Fibroblast of lung (primary cell): ENCODE measurements around the gene PTS. TPM values are rescaled to one million over a fixed set of nuclear protein-coding genes. Genes with fewer than 3 reads are reported as not detected.
A peak's percentile ranks its signal among the peaks of the same experiment; 100 is the strongest.

Experiments used
- DNase-seq, 2 donors: peaks; one replicate each; pipeline versions ENCODE4 v3.0.0 to v3.0.0-alpha.2; 2010; ENCODE audit warnings: low read depth in 2 of 2
- H2AFZ ChIP-seq: 2 replicates; pipeline ENCODE4 v1.5.1; 2012; ENCODE audit warnings: low read length, control low read depth, inconsistent platforms
- H3K27ac ChIP-seq: 2 replicates; pipeline ENCODE4 v1.5.1; 2011; ENCODE audit warnings: low read length, control low read depth; ENCODE audit not compliant: insufficient read depth
- H3K27me3 ChIP-seq: 2 replicates; pipeline ENCODE4 v1.5.1; 2011; ENCODE audit warnings: mild to moderate bottlenecking, low read length; ENCODE audit not compliant: control insufficient read depth, insufficient read depth
- H3K36me3 ChIP-seq: 2 replicates; pipeline ENCODE4 v1.5.1; 2011; ENCODE audit warnings: low read length; ENCODE audit not compliant: control insufficient read depth, insufficient read depth
- H3K4me1 ChIP-seq: 2 replicates; pipeline ENCODE4 v1.5.1; 2011; ENCODE audit warnings: low read length; ENCODE audit not compliant: control insufficient read depth, insufficient read depth; ENCODE audit errors: extremely low read depth
- H3K4me2 ChIP-seq: 2 replicates; pipeline ENCODE4 v1.5.1; 2011; ENCODE audit warnings: low read length, control low read depth; ENCODE audit not compliant: insufficient read depth; ENCODE audit errors: extremely low read depth
- H3K4me3 ChIP-seq, 4 experiments: fragments of 200-600 bp in 1 of 4; sonication (generic) in 1 of 4; replicated peaks in 1 of 4; 2 replicates each; pipeline ENCODE4 v1.5.1; 2011 to 2016; ENCODE audit warnings: low read length in 4 of 4, low read depth in 3 of 4, mild to moderate bottlenecking in 3 of 4, control low read depth in 2 of 4, inconsistent platforms in 1 of 4, mixed read lengths in 1 of 4; ENCODE audit not compliant: insufficient read depth in 1 of 4; ENCODE audit errors: control extremely low read depth in 1 of 4
- H3K79me2 ChIP-seq: 2 replicates; pipeline ENCODE4 v1.5.1; 2012; ENCODE audit warnings: mild to moderate bottlenecking, low read length, inconsistent platforms; ENCODE audit not compliant: control insufficient read depth, insufficient read depth
- H3K9ac ChIP-seq: 2 replicates; pipeline ENCODE4 v1.5.1; 2011; ENCODE audit warnings: mild to moderate bottlenecking, low read length, control low read depth; ENCODE audit not compliant: insufficient read depth
- H3K9me3 ChIP-seq: 2 replicates; pipeline ENCODE4 v1.5.1; 2012; ENCODE audit warnings: low read depth, low read length; ENCODE audit not compliant: control insufficient read depth, insufficient read depth
- H4K20me1 ChIP-seq: 2 replicates; pipeline ENCODE4 v1.5.1; 2011; ENCODE audit warnings: low read length; ENCODE audit not compliant: control insufficient read depth, insufficient read depth; ENCODE audit errors: extremely low read depth
- CTCF ChIP-seq, 2 donors: IDR thresholded peaks in 1 of 2; conservative IDR thresholded peaks in 1 of 2; 1 replicate in 1 of 2; 2 replicates in 1 of 2; pipeline ENCODE4 v1.5.1; 2011 to 2012; ENCODE audit warnings: low read length in 2 of 2, control low read depth in 1 of 2, inconsistent platforms in 1 of 2, low read depth in 1 of 2, mild to moderate bottlenecking in 1 of 2
- EZH2 ChIP-seq: IDR thresholded peaks from 2 replicates; pipeline ENCODE4 v1.5.1; 2012; ENCODE audit warnings: low read length, control low read depth, mild to moderate bottlenecking; ENCODE audit errors: missing control alignments
- polyA plus RNA-seq, 2 donors: library from polyadenylated mRNA; depleted of rRNA in 1 of 2; stranded (reverse) in 1 of 2; unstranded in 1 of 2; fragments of >200 nt; gene quantifications; 2 replicates each; pipeline ENCODE4 v1.2.1, GENCODE V29; 2011 to 2012; ENCODE audit warnings: missing spikeins in 1 of 2
- total RNA-seq: library from RNA; depleted of rRNA; stranded (reverse); fragments of >200 nt; gene quantifications from 2 replicates; pipeline ENCODE4 v1.2.1, GENCODE V29; 2014

The PTS gene
- total and polyA plus RNA-seq, 2 donors (not counting 1 experiment from before 2014, with no cell fraction given): 47.4 to 69.0 TPM

- no peaks in the 10 kb centered on the region for H3K27me3 ChIP-seq
- no peaks in the 10 kb centered on the region for H3K9me3 ChIP-seq
- no peaks in the 10 kb centered on the region for H3K36me3 ChIP-seq
- H3K79me2 ChIP-seq: no peaks in the 10 kb centered on the region
- no peak overlapping the region for H3K9ac ChIP-seq
- no peak for TF ChIP-seq EZH2
- no peak for TF ChIP-seq CTCF (conservative IDR thresholded peaks at IDR 0.05 in 1 of 2, IDR thresholded peaks at IDR 0.05 in 1 of 2; ENCODE audit: low read depth in 1 of 2, low read length in 2 of 2)
- H3K4me1 ChIP-seq: no peaks in the 10 kb centered on the region
- H2AFZ ChIP-seq: no peak overlapping the region
- H3K4me2 ChIP-seq: no peak overlapping the region
- H3K27ac ChIP-seq: no peak overlapping the region
- H4K20me1 ChIP-seq: no peaks in the 10 kb centered on the region
- peak in 1 of 2 donors; percentile 42 for DNase-seq
- H3K4me3 ChIP-seq: no peak overlapping the region
Observed at GRCh38 chr11:112267188-112267591, 41.0 kb downstream of the PTS start.

DNA sequence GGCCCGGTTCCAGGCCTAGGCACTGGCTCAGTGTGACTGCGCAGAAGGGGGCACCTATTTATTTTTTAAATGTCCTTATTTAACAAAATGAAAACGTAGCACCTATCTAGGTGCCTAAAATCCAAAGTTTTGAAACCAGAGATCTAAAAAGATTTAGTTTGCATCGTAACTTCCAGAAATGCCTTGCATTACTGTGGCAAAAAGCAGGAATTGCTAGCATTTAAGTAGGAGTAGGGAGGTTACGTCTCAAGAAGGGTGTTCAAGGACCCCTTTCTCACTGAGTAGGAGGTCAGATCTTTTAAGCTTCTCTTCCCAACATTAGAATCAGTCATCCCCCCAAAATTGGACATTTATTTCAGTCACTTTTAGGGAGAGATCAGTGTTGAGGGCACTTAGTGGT lies 42.2 kb downstream of the PTS start:
- no peak overlapping the region for H3K4me2 ChIP-seq
- H3K4me1 ChIP-seq: no peaks in the 10 kb centered on the region
- no peak overlapping the region for H3K9ac ChIP-seq
- H3K36me3 ChIP-seq: no peaks in the 10 kb centered on the region
- no peaks in the 10 kb centered on the region for H3K9me3 ChIP-seq
- H3K27me3 ChIP-seq: no peaks in the 10 kb centered on the region
- H3K79me2 ChIP-seq: no peaks in the 10 kb centered on the region
- peak in 1 of 2 donors; percentile 28 for DNase-seq
- no peaks in the 10 kb centered on the region for H4K20me1 ChIP-seq
- H3K27ac ChIP-seq: no peak overlapping the region
- TF ChIP-seq CTCF (conservative IDR thresholded peaks at IDR 0.05 in 1 of 2, IDR thresholded peaks at IDR 0.05 in 1 of 2; ENCODE audit: low read depth in 1 of 2, low read length in 2 of 2): no peak
- no peak for TF ChIP-seq EZH2
- H2AFZ ChIP-seq: no peak overlapping the region
- no peak overlapping the region for H3K4me3 ChIP-seq

DNA sequence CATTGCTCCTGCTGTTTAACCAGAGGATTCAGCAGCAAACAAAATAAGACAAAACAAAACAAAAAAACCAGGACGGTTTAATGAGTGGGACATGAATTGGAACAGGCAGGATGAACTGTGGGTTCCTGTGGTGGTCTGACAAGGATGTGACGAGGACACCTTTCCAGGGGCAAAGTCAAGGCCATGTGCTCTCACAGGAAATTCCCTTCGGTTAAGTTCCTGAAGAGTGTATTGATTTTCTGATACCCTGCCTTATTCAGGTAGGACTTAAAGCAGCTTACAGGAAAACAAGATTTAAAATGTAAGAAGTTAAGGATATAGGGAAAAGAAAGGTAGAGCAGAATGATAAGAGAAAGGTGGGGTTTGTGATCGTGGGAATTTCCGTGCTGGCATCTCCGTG lies 42.9 kb downstream of the PTS start:
- H2AFZ ChIP-seq: no peak overlapping the region
- H3K9me3 ChIP-seq: no peaks in the 10 kb centered on the region
- no peaks in the 10 kb centered on the region for H3K27me3 ChIP-seq
- H4K20me1 ChIP-seq: no peaks in the 10 kb centered on the region
- no peak overlapping the region for H3K4me2 ChIP-seq
- no peaks in the 10 kb centered on the region for H3K36me3 ChIP-seq
- no peak overlapping the region for H3K27ac ChIP-seq
- no peaks in the 10 kb centered on the region for H3K79me2 ChIP-seq
- H3K4me1 ChIP-seq: no peaks in the 10 kb centered on the region
- TF ChIP-seq CTCF (conservative IDR thresholded peaks at IDR 0.05 in 1 of 2, IDR thresholded peaks at IDR 0.05 in 1 of 2; ENCODE audit: low read depth in 1 of 2, low read length in 2 of 2): no peak
- no peak for TF ChIP-seq EZH2
- DNase-seq: no peak
- no peak overlapping the region for H3K9ac ChIP-seq
- H3K4me3 ChIP-seq: no peak overlapping the region
